HFF-Myc (cell line): ENCODE data around the gene MARK2.

Source experiments
- DNase-seq: peaks from one replicate; pipeline ENCODE4 v3.0.0-alpha.2; 2011; ENCODE audit warnings: low read depth; ENCODE audit errors: extremely low read depth
- H3K4me3 ChIP-seq: replicated peaks from 2 replicates; pipeline ENCODE4 v1.5.1; 2011; ENCODE audit warnings: low read depth, mild to moderate bottlenecking, control low read depth, low read length
- CTCF ChIP-seq: IDR thresholded peaks from 2 replicates; pipeline ENCODE4 v1.5.1; 2012; ENCODE audit warnings: mild to moderate bottlenecking, low read depth, low read length, control low read depth; ENCODE audit errors: missing control alignments

MARK2 gene

GRCh38 chr11:63919267-63920125 is 80.6 kb downstream of the MARK2 start:
- DNase-seq: no peak
- peak overlapping the region; percentile 16 for H3K4me3 ChIP-seq
- TF ChIP-seq CTCF: no peak

- no peak overlapping the region for H3K4me3 ChIP-seq
- DNase-seq: no peak
- no peak for TF ChIP-seq CTCF
Measured at GRCh38 chr11:63920126-63920938, 81.4 kb downstream of the MARK2 start.

GRCh38 chr11:63920939-63921417 is 82.1 kb downstream of the MARK2 start:
- no peak overlapping the region for H3K4me3 ChIP-seq
- peak; percentile 73 for TF ChIP-seq CTCF
- DNase-seq: no peak

GRCh38 chr11:63922673-63923192 is 83.8 kb downstream of the MARK2 start:
- no peak for TF ChIP-seq CTCF
- no peak overlapping the region for H3K4me3 ChIP-seq
- no peak for DNase-seq

GRCh38 chr11:63923319-63923718 is 84.4 kb downstream of the MARK2 start:
- no peak overlapping the region for H3K4me3 ChIP-seq
- no peak for DNase-seq
- no peak for TF ChIP-seq CTCF

GRCh38 chr11:63929616-63930015 is 90.7 kb downstream of the MARK2 start:
- TF ChIP-seq CTCF: no peak
- no peak for DNase-seq
- no peak overlapping the region for H3K4me3 ChIP-seq
